ENCODE measurements around the gene CYP3A4.

GRCh38 chr7:99789441-99790070, 5.6 kb upstream of the CYP3A4 start:
- TF ChIP-seq POLR2AphosphoS5 (IDR thresholded peaks at IDR 0.05): no peak
- no peak for TF ChIP-seq CTCF (IDR thresholded peaks at IDR 0.05)

Measured in transverse colon (tissue), 4 donors.